Epithelial cell of esophagus (primary cell): ENCODE data around the gene TRPM3.

Source experiments
- DNase-seq: peaks from one replicate; pipeline ENCODE4 v3.0.0; 2010; ENCODE audit warnings: low read depth
- H3K4me3 ChIP-seq: 2 replicates; pipeline ENCODE4 v1.5.1; 2011; ENCODE audit warnings: mild to moderate bottlenecking, low read length, control low read depth
- TF ChIP-seq, protein P1 (sequence below): IDR thresholded peaks from 2 replicates; pipeline ENCODE4 v1.5.1; 2011; ENCODE audit warnings: low read depth, mild to moderate bottlenecking, low read length, control low read depth, inconsistent platforms; ENCODE audit not compliant: insufficient read depth; ENCODE audit errors: missing control alignments

Gene TRPM3

DNA sequence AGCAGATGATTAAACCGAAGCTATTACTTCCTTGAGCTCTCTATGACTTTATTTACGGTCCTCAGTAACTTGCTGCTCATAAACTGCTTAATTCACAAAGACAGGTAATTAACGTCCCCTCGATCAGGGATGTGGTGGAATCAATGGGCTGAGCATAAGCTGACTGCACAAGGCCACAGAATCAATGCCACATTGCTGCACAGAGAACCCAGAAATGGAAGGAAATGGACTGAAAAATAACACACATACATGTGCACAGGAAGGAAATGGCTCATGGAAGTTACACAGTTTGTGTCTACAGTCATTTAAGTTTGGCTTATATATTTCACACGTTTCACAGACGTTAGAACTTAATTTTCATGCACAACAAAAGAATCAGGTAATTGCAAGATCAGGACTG lies 588.7 kb downstream of the TRPM3 start:
- TF ChIP-seq, protein P1, sequence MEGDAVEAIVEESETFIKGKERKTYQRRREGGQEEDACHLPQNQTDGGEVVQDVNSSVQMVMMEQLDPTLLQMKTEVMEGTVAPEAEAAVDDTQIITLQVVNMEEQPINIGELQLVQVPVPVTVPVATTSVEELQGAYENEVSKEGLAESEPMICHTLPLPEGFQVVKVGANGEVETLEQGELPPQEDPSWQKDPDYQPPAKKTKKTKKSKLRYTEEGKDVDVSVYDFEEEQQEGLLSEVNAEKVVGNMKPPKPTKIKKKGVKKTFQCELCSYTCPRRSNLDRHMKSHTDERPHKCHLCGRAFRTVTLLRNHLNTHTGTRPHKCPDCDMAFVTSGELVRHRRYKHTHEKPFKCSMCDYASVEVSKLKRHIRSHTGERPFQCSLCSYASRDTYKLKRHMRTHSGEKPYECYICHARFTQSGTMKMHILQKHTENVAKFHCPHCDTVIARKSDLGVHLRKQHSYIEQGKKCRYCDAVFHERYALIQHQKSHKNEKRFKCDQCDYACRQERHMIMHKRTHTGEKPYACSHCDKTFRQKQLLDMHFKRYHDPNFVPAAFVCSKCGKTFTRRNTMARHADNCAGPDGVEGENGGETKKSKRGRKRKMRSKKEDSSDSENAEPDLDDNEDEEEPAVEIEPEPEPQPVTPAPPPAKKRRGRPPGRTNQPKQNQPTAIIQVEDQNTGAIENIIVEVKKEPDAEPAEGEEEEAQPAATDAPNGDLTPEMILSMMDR, result no peak
- H3K4me3 ChIP-seq, result no peak overlapping the region
- DNase-seq, result no peak

DNA sequence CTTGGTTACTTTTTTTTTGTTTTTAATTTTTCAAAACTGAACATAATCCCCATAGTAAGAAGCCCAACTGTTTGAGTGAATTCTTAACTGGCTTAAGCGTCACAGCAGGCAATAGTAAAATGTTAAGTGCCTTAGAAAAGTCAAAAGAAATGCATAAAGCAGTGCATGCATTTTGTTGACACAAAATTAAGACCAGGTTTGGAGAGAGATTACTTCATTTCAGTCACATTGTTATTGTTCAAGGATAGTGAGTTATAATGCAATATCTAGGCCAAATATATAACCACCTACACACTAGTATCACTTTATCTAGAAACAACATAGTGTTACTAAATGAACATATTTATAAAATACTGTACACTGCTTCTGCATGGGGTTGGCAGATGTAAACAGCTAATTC lies 590.1 kb downstream of the TRPM3 start:
- TF ChIP-seq, protein P1, result no peak
- H3K4me3 ChIP-seq, result no peak overlapping the region
- DNase-seq, result no peak

- no peak overlapping the region for H3K4me3 ChIP-seq
Measured at GRCh38 chr9:70530716-70531115, 590.7 kb downstream of the TRPM3 start.

DNA sequence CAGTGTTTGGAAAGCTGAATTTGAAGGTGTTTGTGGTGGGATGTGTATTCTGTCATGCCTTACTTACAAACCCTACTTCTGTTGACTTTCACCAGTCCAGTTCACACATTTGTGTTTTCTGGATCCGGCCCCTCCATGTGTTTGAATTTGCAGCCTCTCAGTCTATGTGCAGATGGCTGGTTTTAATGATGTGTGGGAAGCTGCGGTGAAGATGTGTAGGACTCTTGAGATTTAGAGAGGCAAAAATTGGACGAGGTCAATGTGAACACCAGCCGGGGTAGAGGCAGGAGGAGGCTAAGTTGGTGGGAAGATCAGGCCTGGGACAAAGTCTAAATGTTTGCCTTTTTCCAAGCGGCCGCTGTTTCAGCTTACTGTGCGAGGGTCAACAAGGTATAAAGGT lies 591.6 kb downstream of the TRPM3 start:
- H3K4me3 ChIP-seq, result no peak overlapping the region
- no peak for DNase-seq
- TF ChIP-seq, protein P1, result no peak

More at GRCh38 chr9:70530716-70531115, 590.7 kb downstream of the TRPM3 start:
- TF ChIP-seq, protein P1, result no peak
- no peak for DNase-seq

GRCh38 chr9:70529377-70529776 lies 592.0 kb downstream of the TRPM3 start:
- TF ChIP-seq, protein P1, result no peak
- no peak for DNase-seq
- no peak overlapping the region for H3K4me3 ChIP-seq

DNA sequence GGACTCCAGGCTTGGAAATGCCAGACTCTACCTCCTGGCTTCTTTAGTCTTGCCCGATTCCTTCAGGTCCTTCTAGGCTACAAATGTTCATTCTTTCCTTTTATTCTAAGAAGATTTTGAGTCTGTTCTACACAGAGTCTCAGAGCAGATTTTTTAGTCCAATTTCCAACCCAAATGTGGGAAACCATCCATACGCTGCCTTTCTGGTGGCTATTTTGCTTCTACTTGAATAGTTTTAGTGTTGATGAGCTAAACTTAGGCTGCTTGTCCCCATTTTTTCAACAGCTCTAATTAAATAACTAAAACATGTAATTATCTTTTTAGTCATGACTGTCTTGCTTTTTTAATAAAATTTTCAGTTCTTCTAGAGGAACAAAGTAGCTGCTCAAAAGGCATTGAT lies 594.5 kb downstream of the TRPM3 start:
- TF ChIP-seq, protein P1, result no peak
- no peak for DNase-seq
- no peak overlapping the region for H3K4me3 ChIP-seq

- H3K4me3 ChIP-seq, result no peak overlapping the region
- peak; percentile 87 for DNase-seq
- TF ChIP-seq, protein P1, result no peak
Measured at GRCh38 chr9:70525519-70525918, 595.9 kb downstream of the TRPM3 start.
